HepG2 (cell line): ENCODE data around the gene RRAS2. TPM values are rescaled to one million over a fixed set of nuclear protein-coding genes. Genes with fewer than 3 reads are reported as not detected.

Experiments
- KAT2B ChIP-seq: fragments of 150-350 bp; IDR thresholded peaks from 2 replicates; pipeline ENCODE4 v1.6.1; 2014; ENCODE audit warnings: low read depth, low read length, borderline replicate concordance
- KDM2A ChIP-seq: sonication (generic); formaldehyde crosslinking; IDR thresholded peaks from 2 replicates; pipeline ENCODE4 v1.4.0; 2020; ENCODE audit warnings: low read depth, missing genetic modification reagents, borderline replicate concordance
- KDM5B ChIP-seq: sonication (generic); formaldehyde crosslinking; IDR thresholded peaks from 2 replicates; pipeline ENCODE4 v1.4.0; 2020; ENCODE audit warnings: missing genetic modification reagents, mild to moderate bottlenecking, borderline replicate concordance
- ZC3H4 ChIP-seq: sonication (generic); formaldehyde crosslinking; IDR thresholded peaks from 2 replicates; pipeline ENCODE4 v1.4.0; 2020; ENCODE audit warnings: missing genetic modification reagents, borderline replicate concordance
- ZFX ChIP-seq: sonication (generic); formaldehyde crosslinking; IDR thresholded peaks from 2 replicates; pipeline ENCODE4 v1.4.0; 2020; ENCODE audit warnings: mild to moderate bottlenecking, low read depth, missing genetic modification reagents, moderate library complexity
- ZMAT3 ChIP-seq: sonication (generic); formaldehyde crosslinking; conservative IDR thresholded peaks from 2 replicates; pipeline ENCODE4 v1.7.0; 2021; ENCODE audit warnings: missing genetic modification reagents
- ZNF225 ChIP-seq: sonication (generic); formaldehyde crosslinking; IDR thresholded peaks from 2 replicates; pipeline ENCODE4 v1.4.0; 2020; ENCODE audit warnings: mild to moderate bottlenecking, missing genetic modification reagents
- ZNF564 ChIP-seq: sonication (generic); formaldehyde crosslinking; IDR thresholded peaks from 2 replicates; pipeline ENCODE4 v1.8.1; 2023; ENCODE audit warnings: mild to moderate bottlenecking, missing genetic modification reagents
- ZNF652 ChIP-seq: IDR thresholded peaks from 2 replicates; pipeline ENCODE4 v1.6.1; 2016; ENCODE audit warnings: low read depth, borderline replicate concordance
- ZNF75D ChIP-seq: sonication (generic); formaldehyde crosslinking; IDR thresholded peaks from 2 replicates; pipeline ENCODE4 v1.8.1; 2023; ENCODE audit warnings: missing genetic modification reagents, mild to moderate bottlenecking, borderline replicate concordance
- ZNF772 ChIP-seq: sonication (generic); formaldehyde crosslinking; IDR thresholded peaks from 2 replicates; pipeline ENCODE4 v1.5.0; 2020; ENCODE audit warnings: mild to moderate bottlenecking, missing genetic modification reagents
- polyA plus RNA-seq, 8 experiments: library from polyadenylated mRNA; depleted of rRNA in 3 of 8; stranded (reverse) in 7 of 8; unstranded in 1 of 8; fragments of >200 nt; fragmentation: Illumina TruSeq in 4 of 8; extraction: Trizol in 4 of 8; gene quantifications; 2 replicates each; pipeline versions ENCODE4 v1.2.1 to v1.2.3, GENCODE V29; 2011 to 2016; ENCODE audit warnings: low read depth in 4 of 8, missing spikeins in 1 of 8, mixed read lengths in 1 of 8; ENCODE audit not compliant: insufficient read depth in 1 of 8
- total RNA-seq, 5 experiments: library from RNA; depleted of rRNA; stranded (reverse); fragments of >200 nt; fragmentation: Illumina TruSeq; extraction: Trizol; gene quantifications; 2 replicates each; pipeline ENCODE4 v1.2.3, GENCODE V29; 2016; ENCODE audit warnings: low read depth in 1 of 5
- TF ChIP-seq, protein P1 (sequence below): sonication (generic); formaldehyde crosslinking; IDR thresholded peaks from 2 replicates; pipeline ENCODE4 v1.4.0; 2020; ENCODE audit warnings: missing genetic modification reagents, borderline replicate concordance
- TF ChIP-seq, protein P2 (sequence below): sonication (generic); formaldehyde crosslinking; conservative IDR thresholded peaks from 2 replicates; pipeline ENCODE4 v1.4.0; 2020; ENCODE audit warnings: missing genetic modification reagents

RRAS2 gene
- total and polyA plus RNA-seq, 2 of the 13 experiments (the other 11 are each of a cell fraction or from before 2014, with no cell fraction given): 19.0 to 44.1 TPM

DNA sequence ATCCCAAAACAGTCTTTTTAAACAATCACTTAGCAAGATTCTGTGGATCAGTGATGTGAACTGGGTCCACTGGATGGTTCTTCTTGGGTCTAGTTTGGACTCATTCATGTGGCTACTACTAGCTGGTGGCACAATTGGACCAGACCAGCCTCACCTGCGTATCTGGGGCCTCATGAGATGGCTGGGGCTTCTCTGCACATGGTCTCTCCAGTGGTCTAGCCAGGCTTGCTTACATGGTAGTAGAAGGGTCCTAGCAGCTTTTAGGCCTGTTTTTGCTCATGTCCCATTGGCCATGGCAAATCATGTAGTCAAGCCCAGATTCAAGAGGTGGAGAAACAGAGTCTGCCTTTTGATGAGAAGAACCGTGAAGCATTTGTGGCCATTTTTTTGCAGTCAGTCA is 94.0 kb downstream of the RRAS2 start (continued):
- TF ChIP-seq, protein P1, sequence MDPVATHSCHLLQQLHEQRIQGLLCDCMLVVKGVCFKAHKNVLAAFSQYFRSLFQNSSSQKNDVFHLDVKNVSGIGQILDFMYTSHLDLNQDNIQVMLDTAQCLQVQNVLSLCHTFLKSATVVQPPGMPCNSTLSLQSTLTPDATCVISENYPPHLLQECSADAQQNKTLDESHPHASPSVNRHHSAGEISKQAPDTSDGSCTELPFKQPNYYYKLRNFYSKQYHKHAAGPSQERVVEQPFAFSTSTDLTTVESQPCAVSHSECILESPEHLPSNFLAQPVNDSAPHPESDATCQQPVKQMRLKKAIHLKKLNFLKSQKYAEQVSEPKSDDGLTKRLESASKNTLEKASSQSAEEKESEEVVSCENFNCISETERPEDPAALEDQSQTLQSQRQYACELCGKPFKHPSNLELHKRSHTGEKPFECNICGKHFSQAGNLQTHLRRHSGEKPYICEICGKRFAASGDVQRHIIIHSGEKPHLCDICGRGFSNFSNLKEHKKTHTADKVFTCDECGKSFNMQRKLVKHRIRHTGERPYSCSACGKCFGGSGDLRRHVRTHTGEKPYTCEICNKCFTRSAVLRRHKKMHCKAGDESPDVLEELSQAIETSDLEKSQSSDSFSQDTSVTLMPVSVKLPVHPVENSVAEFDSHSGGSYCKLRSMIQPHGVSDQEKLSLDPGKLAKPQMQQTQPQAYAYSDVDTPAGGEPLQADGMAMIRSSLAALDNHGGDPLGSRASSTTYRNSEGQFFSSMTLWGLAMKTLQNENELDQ (CRISPR knock-in tag): no peak
- TF ChIP-seq ZNF564 (CRISPR knock-in tag) (no peak), ZNF772 (no peak), ZNF225 (CRISPR knock-in tag) (no peak), KAT2B (no peak), ZNF75D (no peak), KDM2A (CRISPR knock-in tag) (no peak), ZFX (CRISPR knock-in tag) (no peak), KDM5B (no peak), ZC3H4 (CRISPR knock-in tag) (no peak), ZNF652 (CRISPR knock-in tag) (no peak), ZMAT3 (CRISPR knock-in tag) (no peak)
- TF ChIP-seq, protein P2, sequence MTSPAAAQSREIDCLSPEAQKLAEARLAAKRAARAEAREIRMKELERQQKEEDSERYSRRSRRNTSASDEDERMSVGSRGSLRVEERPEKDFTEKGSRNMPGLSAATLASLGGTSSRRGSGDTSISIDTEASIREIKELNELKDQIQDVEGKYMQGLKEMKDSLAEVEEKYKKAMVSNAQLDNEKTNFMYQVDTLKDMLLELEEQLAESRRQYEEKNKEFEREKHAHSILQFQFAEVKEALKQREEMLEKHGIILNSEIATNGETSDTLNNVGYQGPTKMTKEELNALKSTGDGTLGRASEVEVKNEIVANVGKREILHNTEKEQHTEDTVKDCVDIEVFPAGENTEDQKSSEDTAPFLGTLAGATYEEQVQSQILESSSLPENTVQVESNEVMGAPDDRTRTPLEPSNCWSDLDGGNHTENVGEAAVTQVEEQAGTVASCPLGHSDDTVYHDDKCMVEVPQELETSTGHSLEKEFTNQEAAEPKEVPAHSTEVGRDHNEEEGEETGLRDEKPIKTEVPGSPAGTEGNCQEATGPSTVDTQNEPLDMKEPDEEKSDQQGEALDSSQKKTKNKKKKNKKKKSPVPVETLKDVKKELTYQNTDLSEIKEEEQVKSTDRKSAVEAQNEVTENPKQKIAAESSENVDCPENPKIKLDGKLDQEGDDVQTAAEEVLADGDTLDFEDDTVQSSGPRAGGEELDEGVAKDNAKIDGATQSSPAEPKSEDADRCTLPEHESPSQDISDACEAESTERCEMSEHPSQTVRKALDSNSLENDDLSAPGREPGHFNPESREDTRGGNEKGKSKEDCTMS (CRISPR knock-in tag): no peak
